OCI-M2 (cell line): ENCODE data around the gene ENG.
"Not testable (repeated sequence)": the region's sequence is repeated elsewhere in the genome, so short reads cannot be mapped to it uniquely, and the experiment has no call there.

Source experiments
- DNase-seq: peaks from one replicate; lab custom pipeline; 2025; ENCODE audit not compliant: unreplicated experiment; lab: John Stamatoyannopoulos, UW

The ENG gene

DNA sequence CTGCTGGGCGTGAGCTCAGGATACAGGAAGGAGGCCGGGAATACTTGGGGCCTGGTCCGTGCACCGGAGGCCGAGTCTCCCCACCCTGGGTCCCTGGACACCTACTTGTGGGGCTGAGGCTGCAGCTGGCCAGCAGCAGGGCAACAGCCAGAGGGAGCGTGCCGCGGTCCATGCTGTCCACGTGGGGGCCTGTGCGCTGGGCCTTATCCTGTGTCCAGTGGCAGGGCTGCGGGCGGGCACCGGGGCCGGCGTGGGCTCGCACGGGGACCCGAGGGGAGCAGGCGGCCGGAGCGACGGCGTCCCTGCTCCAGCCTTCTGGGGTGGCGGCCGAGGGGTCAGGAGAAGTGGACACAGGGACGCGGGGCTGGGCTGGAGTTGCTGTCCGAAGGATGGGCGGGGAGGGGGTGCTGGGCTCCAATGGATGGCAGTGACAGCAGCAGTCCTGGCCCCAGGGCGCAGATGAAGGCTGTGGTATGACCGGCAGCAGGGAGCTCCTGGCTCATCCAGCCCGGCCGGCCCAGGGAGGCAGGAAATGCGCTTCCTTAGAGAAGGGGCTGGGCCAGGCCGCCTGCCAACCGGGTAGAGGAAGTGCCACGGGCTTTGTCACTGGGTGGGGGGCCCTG is at the start of gene ENG:
Gene ENG (minus strand): TSS at position 475 of the 623 bp plus-strand sequence. CDS start 303 bp downstream, at position 172.
- no peak for DNase-seq

GRCh38 chr9:127903557-127904475 is 49.4 kb upstream of the ENG start:
- no peak for DNase-seq

DNA sequence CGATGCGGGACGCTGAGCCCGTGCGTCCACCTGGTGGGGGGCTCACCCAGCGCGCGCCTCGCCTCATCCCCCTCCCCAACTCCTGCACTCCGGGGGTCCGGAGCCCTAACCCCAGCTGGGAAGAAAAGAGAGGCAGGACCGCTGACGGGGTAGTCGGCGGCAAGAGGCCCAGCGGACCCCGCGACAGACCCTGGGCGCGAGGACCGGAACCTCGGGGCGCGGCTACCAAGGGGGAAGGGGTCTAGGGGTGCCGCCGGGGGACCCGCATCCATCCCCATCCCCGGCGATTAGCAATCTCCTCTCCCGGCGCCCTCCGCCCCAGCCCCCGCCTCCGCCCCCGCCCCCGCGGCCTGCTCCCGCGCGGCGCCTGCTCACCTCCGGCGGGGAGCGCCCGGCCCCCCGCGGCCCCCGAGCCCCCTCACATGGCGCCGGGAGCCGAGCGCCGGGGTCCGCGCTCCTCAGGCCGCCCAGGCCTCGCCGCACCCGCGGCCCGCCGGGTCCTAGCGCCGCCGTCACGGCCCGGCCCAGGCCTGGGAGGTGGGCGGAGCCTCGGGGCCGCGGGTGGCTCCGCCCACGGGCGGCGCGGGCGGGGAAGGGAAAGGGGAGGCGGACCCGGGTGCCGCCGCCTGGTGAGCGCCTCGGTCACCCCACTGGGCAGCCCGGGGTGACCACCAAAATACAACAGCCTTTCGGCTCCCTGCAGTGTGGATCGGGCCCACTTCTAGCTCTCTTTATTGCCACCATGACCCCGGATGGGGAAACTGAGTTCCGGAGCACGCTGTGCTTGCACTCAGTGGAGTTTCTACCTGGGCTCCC is 44.9 kb upstream of the ENG start, which contains the start of gene ST6GALNAC6:
Gene ST6GALNAC6 (minus strand): TSS at position 476 of the 816 bp plus-strand sequence. CDS start 1,622 bp downstream, outside the sequence.
- no peak for DNase-seq

- no peak for DNase-seq
Measured at GRCh38 chr9:127898433-127899127, 44.1 kb upstream of the ENG start.

GRCh38 chr9:127897193-127897692 is 42.8 kb upstream of the ENG start:
- no peak for DNase-seq

DNA sequence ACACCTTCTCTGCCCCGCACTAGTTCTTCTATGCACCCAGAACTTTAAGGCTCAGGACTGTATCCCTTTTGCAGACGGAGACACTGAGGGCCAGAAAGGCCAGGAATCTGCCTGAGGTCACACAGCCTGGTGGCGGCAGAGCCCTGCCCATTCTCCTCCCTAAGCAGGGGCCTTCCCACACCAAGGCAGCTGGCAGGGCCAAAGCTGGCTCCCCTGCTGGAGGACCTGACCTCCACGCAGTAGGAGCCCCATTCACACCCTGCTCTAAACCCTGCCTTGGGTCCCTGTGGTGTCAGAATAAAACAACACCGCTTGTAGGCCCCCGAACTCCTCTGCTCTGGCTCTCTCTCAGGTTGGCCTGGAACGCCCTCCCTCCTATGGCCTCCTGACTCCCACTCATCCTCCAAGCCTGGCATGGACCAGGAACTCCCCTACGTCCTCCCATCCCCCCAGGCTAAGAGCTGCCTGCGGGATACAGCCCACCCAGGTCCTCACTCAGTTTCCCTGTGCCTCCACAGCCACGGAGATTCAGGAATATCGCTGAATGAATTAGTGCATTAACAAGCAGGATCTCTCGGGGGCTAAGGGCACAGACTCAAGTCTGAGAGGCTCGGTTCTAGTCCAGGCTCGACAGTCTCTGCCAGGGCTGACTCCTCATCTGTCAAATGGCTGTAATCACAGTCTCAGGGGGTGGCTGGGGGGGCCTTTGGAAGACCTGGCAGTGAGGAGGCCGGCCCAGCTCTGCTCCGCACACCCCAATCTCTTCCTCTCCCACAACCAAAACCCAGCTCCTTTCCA is 42.1 kb upstream of the ENG start:
- no peak for DNase-seq

- DNase-seq = no peak
Measured at GRCh38 chr9:127895811-127896210, 41.4 kb upstream of the ENG start.

GRCh38 chr9:127893392-127893791 is 38.9 kb upstream of the ENG start:
- no peak for DNase-seq

DNA sequence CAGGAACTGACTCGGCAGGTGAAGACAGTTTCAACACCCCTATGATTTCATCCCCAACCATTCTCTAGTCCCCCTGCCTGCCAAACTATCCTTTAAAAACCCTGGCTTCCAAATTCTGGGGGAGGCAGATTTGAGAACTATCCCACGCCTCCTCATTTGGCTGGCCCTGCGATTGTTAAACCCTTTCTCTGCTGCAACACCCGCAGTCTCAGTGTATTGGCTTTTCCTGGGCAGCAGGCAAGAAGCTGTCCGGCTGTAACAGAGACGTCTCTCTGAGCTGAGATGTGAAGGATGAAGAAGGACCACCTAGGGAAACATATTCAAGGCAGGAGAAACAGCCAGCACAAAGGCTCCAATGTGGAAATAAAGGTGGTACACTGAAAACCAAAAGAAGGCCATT is 38.4 kb upstream of the ENG start:
- DNase-seq = no peak

GRCh38 chr9:127890053-127890452 is 35.6 kb upstream of the ENG start:
- no peak for DNase-seq

GRCh38 chr9:127887792-127888191 is 33.3 kb upstream of the ENG start:
- DNase-seq = no peak

GRCh38 chr9:127886401-127886972 is 32.0 kb upstream of the ENG start:
- no peak for DNase-seq

- no peak for DNase-seq
Measured at GRCh38 chr9:127885508-127886281, 31.2 kb upstream of the ENG start.

GRCh38 chr9:127884976-127885490 is 30.6 kb upstream of the ENG start:
- DNase-seq = no peak

GRCh38 chr9:127884427-127884911 is 30.0 kb upstream of the ENG start:
- DNase-seq = no peak

- DNase-seq = no peak
Measured at GRCh38 chr9:127883959-127884358, 29.5 kb upstream of the ENG start.

GRCh38 chr9:127881715-127882114 is 27.3 kb upstream of the ENG start:
- not testable (repeated sequence) for DNase-seq

DNA sequence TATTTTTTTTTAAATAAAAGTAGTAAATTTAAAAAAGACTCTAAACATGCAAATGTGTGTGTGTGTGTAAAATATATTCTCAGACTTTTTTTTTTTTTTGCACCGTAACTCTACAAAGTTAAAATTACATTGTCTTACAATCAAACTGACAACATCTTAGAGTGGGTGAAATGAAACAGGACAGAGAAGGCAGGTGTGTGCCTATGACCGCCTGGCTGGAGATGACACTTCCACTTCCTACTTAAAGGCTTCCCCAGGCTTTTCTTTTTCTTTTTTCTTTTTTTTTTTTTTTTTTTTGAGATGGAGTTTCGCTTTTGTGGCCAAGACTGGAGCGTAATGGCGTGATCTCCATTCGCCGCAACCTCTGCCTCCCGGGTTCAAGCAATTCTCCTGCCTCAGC is 25.7 kb upstream of the ENG start:
- no peak for DNase-seq
